Measurements from ENCODE around the gene TMEM125. TPM values are rescaled to one million over a fixed set of nuclear protein-coding genes. Genes with fewer than 3 reads are reported as not detected.
A peak's percentile ranks its signal among the peaks of the same experiment; 100 is the strongest.

The TMEM125 gene
- total RNA-seq, 2 donors from 2014 or later: 59.8 to 80.0 TPM

DNA sequence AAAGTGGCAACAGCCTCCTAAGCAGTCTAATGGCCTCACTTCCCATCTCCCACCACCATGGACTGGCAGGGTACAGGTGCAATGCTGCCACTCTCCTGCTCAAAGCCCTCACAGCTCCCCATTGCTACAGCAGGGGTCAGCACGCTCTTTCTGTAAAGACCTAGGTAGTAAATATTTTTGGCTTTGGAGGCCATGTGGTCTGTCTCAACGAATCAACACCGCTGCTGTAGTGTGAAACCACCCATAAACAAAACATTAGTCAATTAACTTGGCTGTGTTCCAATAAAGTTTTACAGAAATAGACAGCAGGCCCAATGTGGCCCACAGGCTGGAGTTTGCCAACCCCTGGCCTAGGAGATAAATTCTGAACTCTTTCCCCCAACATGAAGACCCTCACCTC, 44.6 kb upstream of the TMEM125 start:
- H3K27me3 ChIP-seq: no peaks in the 10 kb centered on the region
- DNase-seq: no peak
- no peak overlapping the region for H3K27ac ChIP-seq
- no peak overlapping the region for H3K9ac ChIP-seq (ENCODE audit: low read depth in 2 of 2, low read length in 2 of 2)
- H3K9me3 ChIP-seq: no peaks in the 10 kb centered on the region
- H3K36me3 ChIP-seq: no peaks in the 10 kb centered on the region
- no peak overlapping the region for H3K4me3 ChIP-seq
- no peaks in the 10 kb centered on the region for H3K4me1 ChIP-seq
- intact Hi-C loops (cut with DNase I): loop anchor here (5.0 kb wide), 1 partner anchor 192 kb away; no protein-coding TSS in a partner anchor
- TF ChIP-seq, protein P1, sequence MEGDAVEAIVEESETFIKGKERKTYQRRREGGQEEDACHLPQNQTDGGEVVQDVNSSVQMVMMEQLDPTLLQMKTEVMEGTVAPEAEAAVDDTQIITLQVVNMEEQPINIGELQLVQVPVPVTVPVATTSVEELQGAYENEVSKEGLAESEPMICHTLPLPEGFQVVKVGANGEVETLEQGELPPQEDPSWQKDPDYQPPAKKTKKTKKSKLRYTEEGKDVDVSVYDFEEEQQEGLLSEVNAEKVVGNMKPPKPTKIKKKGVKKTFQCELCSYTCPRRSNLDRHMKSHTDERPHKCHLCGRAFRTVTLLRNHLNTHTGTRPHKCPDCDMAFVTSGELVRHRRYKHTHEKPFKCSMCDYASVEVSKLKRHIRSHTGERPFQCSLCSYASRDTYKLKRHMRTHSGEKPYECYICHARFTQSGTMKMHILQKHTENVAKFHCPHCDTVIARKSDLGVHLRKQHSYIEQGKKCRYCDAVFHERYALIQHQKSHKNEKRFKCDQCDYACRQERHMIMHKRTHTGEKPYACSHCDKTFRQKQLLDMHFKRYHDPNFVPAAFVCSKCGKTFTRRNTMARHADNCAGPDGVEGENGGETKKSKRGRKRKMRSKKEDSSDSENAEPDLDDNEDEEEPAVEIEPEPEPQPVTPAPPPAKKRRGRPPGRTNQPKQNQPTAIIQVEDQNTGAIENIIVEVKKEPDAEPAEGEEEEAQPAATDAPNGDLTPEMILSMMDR (IDR thresholded peaks at IDR 0.05): no peak

DNA sequence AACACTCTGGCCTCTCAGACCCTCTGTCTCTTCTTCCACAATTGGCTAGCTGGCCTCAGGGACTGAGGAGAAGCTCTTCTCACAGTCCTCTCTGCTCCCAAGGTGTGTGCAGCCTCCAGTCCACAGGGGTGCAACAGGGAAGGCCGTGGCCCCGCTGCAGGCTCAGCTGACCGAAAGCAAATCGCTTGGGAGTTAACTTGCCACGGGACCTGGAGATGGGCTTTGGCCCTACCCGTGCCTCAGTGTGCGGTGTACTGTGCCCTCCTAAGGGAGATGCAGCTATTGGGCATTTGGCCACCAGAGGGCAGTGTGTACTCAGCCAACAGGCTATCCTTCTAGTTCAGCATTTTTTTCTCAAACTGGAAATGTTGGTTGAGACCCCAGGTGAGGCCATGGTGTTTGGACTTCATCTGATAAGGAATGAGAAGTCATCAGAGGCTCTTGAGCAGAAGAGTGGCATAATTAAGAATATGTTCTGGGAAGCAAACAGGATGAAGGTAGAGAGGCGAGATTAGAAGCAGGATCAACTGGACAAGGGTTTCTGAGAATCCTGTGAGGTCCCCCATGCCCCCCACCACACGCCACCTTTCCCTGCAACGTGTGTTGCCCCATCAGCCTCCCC, 42.5 kb upstream of the TMEM125 start:
- Histone ChIP-seq H3K27me3 (no peaks in the 10 kb centered on the region), H3K9ac (ENCODE audit: low read depth in 2 of 2, low read length in 2 of 2) (no peak overlapping the region), H3K4me3 (no peak overlapping the region), H3K36me3 (no peaks in the 10 kb centered on the region), H3K9me3 (no peaks in the 10 kb centered on the region), H3K27ac (no peak overlapping the region), H3K4me1 (no peaks in the 10 kb centered on the region)
- TF ChIP-seq, protein P1 (IDR thresholded peaks at IDR 0.05): peak; percentile 95
- DNase-seq: peak; percentile 89
- intact Hi-C loops (cut with DNase I): loop anchor here (5.0 kb wide), 1 partner anchor 190 kb away; no protein-coding TSS in a partner anchor

DNA sequence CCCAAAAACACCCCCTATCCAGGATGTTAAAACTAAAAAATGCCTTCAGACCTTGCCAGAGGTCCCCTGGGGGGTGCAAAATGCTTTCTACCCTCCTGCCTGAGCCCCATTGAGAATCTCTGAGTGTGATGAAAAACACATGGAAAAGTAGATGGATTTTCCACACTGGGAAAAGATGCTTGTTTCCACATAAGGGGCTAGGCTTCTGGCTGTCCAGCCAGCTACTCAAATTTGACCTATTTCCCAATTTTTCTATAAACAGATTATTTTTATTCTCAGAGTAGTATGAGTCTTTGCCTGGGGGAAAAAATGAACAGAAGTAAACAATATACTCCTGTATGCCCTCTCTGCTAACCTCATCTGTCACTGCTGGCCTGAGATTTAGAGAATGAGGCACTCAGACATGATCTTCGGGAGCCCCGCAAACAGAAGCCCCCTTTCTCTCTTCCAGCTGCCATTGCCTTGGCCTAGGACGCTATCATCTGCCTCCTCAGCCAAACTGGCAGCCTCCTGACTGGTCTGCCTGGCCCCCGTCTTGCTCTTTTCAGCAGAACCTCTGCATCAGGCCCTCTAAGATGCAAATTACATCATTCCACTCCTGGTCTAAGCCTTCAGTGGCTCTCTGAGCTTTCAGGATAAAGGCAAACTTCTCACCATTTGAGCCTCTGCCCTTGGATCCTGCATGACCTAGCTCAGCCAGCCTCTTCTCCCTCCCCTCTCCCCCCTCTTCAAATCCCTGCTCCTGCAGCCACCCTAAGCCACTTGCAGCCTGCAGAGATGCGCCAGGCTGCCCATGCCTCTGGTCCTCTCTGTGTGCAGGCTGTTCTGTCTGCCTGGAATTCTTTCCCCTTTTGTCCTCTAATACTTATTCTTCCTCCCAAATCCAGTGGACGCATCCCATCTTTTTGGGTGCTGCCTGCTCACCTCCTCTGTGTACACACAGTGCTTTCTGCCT, 39.7 kb upstream of the TMEM125 start:
- no peaks in the 10 kb centered on the region for H3K36me3 ChIP-seq
- TF ChIP-seq, protein P1 (IDR thresholded peaks at IDR 0.05): no peak
- H3K4me3 ChIP-seq: no peak overlapping the region
- no peak overlapping the region for H3K27ac ChIP-seq
- H3K9ac ChIP-seq (ENCODE audit: low read depth in 2 of 2, low read length in 2 of 2): no peak overlapping the region
- H3K27me3 ChIP-seq: no peaks in the 10 kb centered on the region
- no peaks in the 10 kb centered on the region for H3K9me3 ChIP-seq
- DNase-seq: no peak
- no peaks in the 10 kb centered on the region for H3K4me1 ChIP-seq
- intact Hi-C loops (cut with DNase I): loop anchor here (5.0 kb wide), 1 partner anchor 187 kb away; no protein-coding TSS in a partner anchor

DNA sequence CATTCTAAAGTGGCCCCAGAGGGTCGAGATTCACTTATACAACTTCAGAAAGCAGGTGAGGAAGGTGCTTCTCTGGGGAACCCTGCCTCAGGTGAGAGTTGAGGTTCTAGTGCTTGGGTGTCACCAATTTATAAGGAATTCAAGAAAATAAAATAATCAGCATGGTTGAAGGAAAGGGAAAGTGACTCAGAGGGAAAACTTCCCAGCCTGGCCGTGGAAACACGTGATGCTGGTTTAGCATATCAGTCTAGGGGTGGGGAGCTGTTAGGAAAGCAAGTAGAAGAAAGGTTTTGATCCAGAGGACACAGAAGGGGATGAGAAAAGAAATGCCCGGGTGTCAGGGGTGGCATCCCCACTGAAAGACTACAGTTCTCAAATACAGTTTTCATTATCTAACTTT, 37.7 kb upstream of the TMEM125 start:
- Histone ChIP-seq H3K27ac (no peak overlapping the region), H3K27me3 (no peaks in the 10 kb centered on the region), H3K36me3 (no peaks in the 10 kb centered on the region), H3K4me1 (no peaks in the 10 kb centered on the region), H3K4me3 (no peak overlapping the region), H3K9me3 (no peaks in the 10 kb centered on the region), H3K9ac (ENCODE audit: low read depth in 2 of 2, low read length in 2 of 2) (no peak overlapping the region)
- DNase-seq: no peak
- TF ChIP-seq, protein P1 (IDR thresholded peaks at IDR 0.05): no peak
- intact Hi-C loops (cut with DNase I): no loop called here

DNA sequence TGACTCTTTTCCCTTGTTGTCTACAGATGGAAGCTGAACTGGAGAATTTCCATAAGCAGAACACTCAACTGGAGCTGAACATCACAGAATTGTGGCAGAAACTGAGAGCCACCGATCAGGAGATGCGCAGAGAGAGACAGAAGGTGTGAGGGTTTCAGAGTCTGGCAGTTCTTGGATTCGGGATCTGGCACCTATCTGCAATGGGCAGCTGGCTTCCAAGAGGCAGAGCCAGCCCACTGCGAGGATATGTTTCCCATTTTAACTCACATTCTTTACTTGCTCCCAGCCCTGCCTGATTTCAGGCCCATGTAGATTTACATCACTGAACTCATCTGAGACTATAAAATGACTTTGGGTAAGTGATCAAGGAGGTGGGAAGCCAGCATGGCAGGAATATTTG, 37.3 kb upstream of the TMEM125 start:
- Histone ChIP-seq H3K27ac (no peak overlapping the region), H3K36me3 (no peaks in the 10 kb centered on the region), H3K4me3 (no peak overlapping the region), H3K9ac (ENCODE audit: low read depth in 2 of 2, low read length in 2 of 2) (no peak overlapping the region), H3K9me3 (no peaks in the 10 kb centered on the region), H3K27me3 (no peaks in the 10 kb centered on the region), H3K4me1 (no peaks in the 10 kb centered on the region)
- intact Hi-C loops (cut with DNase I): no loop called here
- DNase-seq: no peak
- TF ChIP-seq, protein P1 (IDR thresholded peaks at IDR 0.05): no peak
